GM18511 (cell line): ENCODE data around the gene CRY1.

ENCODE experiments used
- ATAC-seq: cut with Tn5 transposase; IDR thresholded peaks from one replicate; pipeline ENCODE4 v1.9.1; 2021; ENCODE audit warnings: mild to moderate bottlenecking, moderate library complexity; ENCODE audit not compliant: unreplicated experiment

CRY1 gene

DNA sequence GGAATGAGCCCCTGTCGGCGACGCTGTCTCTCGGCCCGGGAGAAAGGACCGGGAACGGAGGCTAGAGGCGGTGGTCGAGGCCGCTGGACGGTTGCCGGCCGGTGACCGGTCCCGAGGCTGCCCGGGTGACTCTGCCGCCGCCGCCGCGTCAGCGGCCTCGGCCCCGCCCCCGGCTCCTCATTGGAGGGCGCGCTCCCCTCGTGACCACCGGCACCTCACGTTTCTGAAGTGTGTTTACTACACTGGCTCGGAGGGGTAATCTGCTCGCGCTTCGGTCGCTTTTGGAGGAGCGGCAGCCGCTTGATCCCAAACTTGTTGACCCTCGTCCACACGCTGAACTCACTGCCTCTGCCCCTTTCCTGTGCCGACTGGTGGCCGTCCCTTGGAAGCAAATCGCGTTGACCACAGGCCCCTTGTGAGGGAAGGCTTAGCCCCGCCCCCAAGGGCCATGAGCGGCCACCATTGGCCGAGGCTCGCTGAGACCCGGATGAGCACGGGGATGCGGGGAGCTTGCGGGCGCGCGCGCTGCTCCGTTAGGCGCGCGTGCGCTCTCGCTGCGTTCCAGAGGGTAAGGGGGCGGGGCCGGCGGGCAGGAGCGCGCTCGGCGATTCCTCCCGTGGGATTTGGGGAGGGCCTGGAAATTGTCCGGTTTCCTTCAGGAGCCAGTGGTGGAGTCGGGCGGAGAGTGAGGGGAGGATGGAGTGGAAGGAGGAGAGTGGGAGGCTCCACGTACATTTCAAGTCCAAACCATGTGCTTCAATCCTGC, at the start of gene CRY1:
TSS of gene CRY1 (minus strand) at position 133 of the 766 bp plus-strand sequence. CDS start 588 bp downstream, outside the sequence.
- ATAC-seq, result peak; percentile 90

DNA sequence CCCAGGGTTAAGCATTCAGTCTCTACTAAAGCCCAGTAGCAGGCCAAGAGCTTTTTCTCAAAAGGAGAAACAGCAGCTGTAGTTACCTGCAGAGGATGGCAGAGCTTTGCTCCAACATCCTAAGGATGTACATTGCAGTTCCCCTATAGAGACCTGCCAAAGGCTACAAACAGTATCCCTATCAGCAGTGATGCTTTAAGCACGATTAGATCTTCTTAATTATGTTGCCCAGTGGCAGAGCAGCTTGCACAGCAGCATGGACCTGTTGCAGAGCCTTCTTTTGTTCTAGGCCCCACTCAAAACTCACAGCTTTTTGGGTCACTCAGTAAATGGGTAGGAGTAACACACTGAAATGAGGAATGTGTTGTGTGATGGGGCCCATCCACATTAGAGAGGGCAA, 46.4 kb upstream of the CRY1 start:
- no peak for ATAC-seq

DNA sequence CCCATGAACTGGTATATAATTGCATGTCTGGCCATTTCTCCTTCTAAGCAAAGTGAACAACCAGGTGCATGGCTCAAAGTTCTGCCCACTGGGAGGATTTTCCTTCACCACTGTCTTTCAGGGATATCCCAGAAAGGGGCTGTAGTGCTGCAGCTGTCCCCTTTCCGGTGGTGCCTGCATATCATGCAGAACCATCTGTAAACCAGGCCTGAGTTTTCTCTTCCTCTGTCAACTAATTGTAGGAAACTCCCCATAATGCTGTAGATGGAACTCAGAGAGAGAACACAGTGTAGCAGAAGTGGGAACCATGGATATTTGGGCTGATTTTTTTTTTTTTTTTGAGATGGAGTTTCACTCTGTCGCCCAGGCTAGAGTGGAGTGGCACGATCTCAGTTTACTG, 45.6 kb upstream of the CRY1 start:
- no peak for ATAC-seq

DNA sequence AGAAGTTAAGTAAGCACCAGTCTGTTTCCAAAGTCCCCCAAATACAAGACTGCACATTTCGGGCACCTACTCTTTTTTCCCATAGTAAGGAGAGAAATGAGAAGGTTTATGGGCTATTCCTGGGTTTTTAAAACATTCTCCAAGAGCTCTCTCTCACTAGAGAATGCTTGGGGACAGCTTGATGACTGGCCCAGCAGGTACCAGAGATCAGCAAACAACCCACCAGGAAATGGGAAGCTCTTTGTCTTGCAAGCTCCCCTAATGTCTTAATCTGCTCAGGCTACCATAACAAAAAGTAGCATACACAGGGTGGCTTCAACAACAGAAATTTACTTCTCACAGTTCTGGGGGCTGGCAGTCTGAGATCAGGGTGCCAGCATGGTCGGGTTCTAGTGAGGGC, 41.8 kb upstream of the CRY1 start:
- no peak for ATAC-seq

DNA sequence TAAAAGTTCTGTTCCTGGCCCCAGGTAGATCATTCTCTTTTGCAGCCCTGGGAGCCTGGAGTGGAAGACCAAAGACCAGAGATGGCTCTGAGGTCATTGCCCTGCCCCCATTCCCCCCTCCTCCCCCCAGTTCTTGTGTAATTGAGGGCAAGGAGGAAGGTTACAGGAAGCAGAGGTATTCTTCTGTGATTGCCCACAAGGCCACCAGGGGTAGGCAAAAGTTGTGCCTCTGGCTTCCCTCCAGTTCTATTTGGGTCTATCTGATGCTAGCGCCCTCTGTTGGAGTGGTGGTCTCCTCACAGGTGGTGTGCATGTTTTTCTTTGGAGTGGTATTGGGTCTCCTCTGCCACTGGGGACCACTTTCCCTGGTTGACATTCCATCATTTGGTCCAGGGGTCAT, 41.2 kb upstream of the CRY1 start:
- ATAC-seq, result no peak

DNA sequence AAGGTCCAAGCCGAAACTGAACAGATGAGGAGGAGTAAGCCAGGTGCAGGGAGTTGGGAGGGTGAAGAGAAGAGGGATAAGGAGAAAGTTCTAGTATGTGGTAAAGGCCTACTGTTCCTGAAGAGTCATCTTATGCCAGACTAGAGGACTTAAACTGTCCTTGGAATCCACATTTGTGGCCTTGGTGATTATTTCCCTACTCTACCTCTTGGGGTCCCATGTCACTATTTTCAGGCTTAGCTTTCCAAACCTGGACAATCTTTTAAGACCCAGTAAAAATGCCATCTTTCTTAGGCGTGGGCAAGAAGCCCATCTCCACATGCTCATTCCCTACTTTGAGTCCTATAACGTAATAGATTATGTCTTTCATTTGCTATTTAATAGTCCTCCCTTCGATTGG, 40.1 kb upstream of the CRY1 start:
- no peak for ATAC-seq

DNA sequence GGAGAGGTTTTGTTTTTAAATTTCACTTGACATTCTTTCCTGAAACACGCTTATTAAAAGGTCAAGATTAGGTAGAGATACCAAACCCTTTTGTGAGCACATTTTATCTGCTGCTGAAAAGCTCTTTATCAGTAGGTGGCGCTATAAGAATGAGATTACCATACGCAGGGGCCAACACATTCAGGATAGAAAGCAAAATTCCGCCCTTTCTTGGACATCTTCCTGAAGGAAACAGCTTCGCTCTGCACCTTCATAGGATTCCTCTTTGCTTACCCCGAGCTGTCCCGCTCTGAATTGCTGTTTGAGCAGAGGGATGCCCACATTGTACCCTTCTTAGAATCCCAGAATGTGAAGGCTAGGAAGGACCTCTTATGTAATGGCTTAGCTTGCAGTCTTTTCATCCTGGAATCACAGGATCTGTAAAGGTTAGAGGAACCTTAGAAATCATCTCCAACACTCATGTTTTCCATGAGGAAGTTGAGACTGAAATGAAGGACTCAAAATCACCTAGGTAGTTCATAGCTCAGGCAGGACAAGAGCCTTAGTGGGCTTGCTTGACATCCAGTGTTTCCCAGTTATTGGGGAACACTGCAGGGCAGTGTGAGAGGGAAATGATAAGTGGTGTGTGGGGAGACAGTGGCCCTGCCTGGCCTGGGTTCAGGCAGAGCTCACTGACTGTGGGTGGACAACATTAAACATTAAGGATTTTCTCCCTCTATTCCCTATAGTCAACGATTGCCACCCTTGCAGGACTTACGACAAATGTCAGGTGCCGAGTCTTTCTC, 38.7 kb upstream of the CRY1 start:
- no peak for ATAC-seq

DNA sequence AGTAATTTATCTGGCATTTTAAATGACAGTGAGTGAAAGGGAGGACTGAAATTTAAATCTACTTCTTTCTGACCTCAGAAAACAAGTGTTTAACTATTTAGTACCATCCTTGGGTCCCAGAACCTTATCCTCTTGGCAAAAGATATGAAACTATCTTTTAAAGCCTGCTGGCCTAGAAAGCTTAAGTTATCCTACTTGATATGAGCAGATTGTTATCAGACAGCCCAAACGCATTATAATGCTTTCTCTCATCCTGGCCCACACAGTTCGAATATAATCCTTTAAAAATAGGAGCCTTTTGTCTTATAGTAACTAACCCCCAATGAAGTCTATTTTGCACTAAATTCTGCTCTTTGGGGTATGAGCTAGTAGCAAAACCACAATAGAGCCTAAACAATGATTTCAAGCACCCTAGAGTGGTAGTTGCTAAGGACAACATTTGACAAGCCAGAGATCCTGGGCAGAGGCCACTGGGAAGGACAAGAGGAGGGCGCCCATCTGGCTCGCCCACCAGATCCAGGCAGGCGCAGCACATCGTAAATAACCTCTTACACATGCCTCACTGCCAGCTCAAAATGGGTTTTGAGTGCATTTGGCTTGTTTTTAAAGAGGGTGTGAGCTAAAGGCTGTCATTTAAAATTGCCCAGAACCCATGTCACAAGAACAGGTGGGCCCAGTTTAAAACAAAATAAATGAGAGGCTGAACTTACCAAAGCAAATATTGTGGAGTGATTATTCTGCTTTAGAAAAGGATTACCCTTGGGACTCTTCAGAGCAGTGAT, 37.7 kb upstream of the CRY1 start:
- no peak for ATAC-seq

DNA sequence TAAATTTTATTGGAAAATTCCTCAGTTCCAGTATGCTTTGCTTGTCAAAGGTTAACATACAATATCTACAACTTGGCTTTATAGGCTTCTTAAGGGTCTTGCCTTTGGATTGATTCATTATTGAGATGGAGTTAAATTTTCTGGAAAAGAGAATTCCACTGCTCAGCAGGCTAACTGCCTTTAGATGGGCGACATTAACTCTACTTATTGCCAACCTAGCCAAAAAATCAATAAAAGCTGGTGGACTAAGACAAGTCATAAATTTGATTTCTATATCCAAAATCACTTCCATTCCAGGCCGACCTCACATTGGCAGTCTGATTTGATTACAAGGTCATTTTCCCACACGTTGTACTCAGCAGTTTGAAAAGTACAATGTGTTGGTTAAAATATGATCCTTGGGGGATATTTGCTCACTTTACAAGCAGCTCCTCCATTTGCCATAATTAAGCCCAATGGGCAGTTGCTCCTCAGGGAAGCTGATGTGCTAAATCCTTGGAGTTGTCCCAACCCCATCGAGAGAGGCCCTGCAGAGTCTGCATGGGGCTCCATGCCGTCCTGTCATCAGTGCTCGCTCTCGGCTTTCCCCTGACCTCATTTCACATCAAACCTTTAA, 36.1 kb upstream of the CRY1 start:
- ATAC-seq, result no peak

DNA sequence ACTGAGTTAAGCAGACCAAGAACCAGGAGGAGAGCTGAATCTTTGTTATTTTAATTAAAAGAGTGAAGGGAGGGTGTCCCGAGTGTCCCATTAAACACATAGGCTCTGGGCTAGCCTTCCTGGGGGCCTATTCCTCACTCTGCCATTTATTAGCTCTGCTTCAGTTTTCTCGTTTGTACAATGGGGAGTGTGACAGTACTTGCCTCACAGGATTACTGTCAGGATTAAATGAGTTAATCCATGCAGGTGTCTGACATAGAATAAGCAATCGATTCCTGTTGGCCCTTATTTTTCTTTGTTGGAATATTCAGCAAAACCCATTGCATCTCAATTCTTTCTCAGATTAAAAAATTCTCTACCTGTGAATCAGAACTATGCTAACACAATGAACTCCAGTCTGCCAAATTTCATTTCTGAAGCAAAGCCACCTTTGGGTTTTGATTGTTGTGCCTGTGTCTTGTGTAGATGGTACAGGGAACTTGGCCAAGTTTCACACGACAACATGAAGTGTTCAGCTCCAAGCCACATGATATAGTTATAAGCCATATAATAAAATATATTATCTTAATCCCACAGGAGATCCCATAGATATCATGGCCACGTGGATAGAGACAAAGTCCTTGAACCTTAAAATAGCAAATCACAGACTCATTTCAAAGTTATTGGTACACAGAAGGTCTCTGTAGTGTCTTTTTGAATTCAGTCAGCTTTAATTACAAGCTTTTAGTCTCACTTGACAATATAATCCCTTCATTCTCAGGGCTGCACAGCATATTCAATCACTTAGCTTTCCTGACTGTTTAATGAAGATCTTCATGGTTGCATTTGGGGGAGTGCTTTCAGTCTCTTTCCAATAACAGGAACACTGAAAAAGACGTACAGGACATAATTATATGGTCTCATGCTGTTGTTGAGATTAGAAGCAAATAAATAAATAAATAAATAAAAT, 34.4 kb upstream of the CRY1 start:
- ATAC-seq, result no peak

DNA sequence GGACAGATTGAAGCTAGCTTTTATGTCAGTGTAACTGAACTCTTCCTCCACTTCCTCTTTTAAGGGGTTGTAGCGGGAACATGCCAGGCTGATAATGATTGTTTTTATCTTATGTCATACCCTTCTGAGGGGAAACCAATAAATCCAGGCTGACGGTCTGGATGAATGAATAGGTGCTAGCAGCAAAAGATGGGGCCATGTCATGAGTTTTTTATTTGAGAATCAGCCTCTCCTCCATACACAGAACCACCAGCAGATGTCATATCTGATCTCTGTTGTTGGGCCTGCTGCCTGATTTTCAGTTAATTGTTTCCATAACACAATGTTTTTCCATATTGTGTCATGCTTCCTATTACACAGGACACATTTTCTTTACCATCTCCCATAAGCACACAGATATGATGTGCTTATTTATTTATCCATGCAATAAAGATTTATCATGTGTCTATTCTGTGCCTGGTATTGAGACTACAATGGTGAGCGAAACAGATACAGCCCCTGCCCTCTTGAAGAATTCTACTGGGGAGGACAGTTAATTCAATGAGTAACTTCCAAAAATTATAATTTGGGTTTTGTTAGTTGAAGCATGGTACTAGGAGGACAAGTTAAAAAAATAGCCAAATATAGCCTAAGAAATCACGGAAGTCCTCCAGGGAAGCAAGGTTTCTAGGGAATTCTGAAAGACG, 33.6 kb upstream of the CRY1 start:
- no peak for ATAC-seq

DNA sequence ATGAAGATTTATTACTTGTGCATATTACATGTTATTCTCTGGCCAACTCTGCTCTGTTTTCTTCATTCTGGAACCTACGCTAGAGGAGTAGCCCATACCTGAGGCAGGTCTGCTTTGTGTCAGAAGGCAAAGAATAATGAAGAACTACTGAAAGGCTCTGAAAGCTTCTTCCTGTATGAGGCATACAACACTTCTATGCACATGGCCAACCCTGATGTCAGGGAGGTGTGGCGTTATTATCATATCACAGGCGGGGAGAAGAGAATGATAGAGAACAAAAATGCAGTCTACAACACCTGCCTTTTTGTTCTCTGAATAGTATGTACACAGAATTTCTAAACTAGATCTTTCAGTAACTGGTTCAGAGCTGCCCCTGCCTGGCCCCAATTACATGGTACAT, 32.5 kb upstream of the CRY1 start:
- ATAC-seq, result no peak

DNA sequence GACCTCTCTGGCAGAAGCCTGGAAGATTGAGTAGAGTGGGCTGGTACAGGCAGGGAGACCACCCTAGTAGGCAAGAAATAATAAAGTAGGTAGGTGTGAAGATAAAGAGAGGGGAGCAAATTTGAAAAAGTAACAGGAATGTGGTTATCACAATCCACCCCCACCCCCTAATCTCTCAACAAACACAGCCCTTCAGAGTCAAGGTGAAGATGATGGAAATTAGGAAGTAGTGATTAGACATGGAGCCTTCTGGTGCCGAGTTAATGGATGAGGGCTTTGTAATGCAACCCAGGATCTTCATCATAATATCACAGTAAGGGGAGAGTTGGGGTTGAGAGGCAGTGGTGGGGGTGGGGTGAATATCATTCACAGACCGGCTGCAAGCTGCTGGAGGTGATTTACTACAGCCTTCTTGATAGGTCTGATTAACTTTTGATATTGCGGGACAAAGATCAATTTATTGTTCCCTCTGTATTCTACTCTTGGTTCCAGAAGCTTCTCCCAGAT, 29.2 kb upstream of the CRY1 start:
- ATAC-seq, result no peak

DNA sequence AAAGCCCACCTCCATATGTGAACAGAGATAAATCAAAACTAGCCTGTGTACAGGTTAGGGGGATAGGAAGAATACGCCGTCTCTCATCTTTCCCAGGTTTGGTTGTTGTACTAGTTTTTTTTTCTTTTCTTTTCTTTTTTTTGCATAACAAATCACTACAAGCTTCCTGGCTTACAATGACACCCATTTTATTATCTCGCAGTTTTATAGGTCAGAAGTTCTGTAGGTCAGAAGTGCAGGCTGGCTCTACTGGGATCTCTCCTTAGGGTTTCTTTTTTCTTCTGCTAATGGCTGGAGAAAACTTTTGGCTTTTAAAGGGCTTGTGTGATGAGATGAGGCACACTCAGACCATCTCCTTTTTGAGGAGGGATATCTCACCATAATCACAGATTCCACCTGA, 25.7 kb upstream of the CRY1 start:
- ATAC-seq, result no peak

DNA sequence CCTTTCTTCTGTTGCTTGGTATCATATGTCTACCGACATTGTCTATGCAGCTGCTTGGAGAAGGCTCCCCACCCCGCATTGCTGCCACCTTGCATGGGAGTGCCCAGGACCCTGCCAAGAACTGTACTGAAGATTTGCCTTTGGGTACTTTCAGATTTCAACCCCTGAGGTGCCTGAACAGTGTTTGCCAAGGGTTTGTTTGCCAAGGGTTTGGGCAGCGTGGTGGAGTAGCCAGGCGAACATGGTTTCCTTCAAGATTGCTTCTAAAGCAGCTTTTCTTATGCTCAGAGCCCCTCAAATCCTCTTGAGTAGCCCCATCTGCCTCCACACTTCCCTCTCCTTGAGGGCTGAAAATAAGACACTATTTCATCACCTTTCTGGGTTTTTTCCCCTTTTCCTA, 25.3 kb upstream of the CRY1 start:
- ATAC-seq, result no peak

DNA sequence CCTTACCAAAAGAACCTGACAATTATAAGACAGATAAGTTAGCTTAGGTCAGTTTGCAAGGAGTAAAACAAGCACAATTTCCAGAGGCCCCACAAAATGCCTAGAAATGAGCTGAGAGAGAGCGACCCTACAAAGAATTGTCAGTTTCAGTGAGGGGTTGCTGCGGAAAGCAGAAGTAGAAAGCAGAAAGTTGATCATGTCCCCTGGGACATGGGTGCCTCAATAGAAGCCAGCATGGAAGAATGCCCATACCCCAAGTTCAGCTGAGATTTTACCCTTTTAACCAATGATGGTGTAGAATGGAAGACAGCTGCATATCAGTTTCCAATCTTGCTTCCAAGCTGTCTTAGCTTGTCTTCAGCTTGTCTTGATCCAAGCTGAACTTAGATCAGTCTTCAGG, 21.8 kb upstream of the CRY1 start:
- ATAC-seq, result no peak

DNA sequence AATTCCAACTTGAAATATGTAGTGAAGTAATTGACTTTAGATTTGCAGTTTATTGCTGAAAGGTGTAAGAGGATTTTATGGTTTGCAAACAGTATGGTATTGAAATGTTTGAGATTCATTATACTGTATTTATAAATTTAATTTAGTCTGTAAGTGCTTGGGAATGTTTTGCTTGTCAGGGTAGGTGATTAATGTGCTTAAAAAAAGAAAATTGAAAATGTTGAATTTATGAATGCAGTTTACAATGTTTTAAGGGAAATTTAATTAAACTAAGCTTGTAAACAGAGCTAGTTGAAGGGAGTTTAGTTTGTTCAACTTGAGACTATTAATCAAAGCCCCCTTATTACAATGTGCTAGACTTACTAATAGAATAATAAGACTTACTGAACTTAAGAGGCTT, 18.0 kb upstream of the CRY1 start:
- ATAC-seq, result no peak

DNA sequence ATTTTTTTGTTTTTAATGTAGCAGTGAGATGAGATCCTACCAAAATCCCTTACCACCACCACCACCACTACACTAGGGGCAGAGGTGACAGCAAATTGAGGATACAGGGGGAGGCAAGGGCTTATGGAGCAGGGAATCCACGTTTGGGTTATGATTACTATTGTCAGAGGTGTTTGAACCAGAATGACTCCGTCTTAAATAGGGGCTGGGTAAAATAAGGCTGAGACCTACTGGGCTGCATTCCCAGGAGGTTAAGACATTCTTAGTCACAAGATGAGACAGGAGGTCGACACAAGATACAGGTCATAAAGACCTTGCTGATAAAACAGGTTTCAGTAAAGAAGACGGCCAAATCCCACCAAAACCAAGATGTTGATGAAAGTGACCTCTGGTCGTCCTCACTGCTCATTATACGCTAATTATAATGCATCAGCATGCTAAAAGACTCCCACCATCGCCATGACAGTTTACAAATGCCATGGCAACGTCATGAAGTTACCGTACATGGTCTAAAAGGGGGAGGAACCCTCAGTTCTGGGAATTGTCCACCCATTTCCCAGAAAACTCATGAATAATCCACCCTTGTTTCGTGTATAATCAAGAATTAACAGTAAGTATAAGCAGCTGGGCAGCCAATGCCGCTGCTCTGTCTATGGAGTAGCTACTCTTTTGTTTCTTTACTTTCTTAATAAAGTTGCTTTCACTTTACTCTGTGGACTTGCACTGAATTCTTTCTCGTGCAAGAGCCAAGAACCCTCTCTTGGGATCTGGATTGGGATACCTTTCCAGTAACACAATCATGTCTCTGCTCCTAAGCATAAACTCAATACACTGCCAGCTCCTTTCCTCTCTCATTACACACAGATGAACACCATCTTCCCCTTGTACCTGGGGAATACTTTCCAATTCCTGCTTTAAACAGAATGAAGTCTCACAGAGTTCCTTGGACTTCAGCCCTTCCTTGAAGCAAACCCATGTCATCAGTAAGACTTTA, 16.7 kb upstream of the CRY1 start:
- no peak for ATAC-seq
